Fibroblast of lung (primary cell): ENCODE results near the gene SLC22A5.

ENCODE experiments used
- CTCF ChIP-seq, 2 donors: IDR thresholded peaks in 1 of 2; conservative IDR thresholded peaks in 1 of 2; 1 replicate in 1 of 2; 2 replicates in 1 of 2; pipeline ENCODE4 v1.5.1; 2011 to 2012; ENCODE audit warnings: low read length in 2 of 2, control low read depth in 1 of 2, inconsistent platforms in 1 of 2, low read depth in 1 of 2, mild to moderate bottlenecking in 1 of 2
- EZH2 ChIP-seq: IDR thresholded peaks from 2 replicates; pipeline ENCODE4 v1.5.1; 2012; ENCODE audit warnings: low read length, control low read depth, mild to moderate bottlenecking; ENCODE audit errors: missing control alignments

- TF ChIP-seq CTCF (conservative IDR thresholded peaks at IDR 0.05 in 1 of 2, IDR thresholded peaks at IDR 0.05 in 1 of 2; ENCODE audit: low read depth in 1 of 2, low read length in 2 of 2) (no peak), EZH2 (no peak)
These were observed 23.7 kb downstream of the SLC22A5 start for GRCh38 chr5:132392978-132393825.
